GM23338 (cell line): ENCODE measurements around the gene PLEKHM1. TPM values are rescaled to one million over a fixed set of nuclear protein-coding genes. Genes with fewer than 3 reads are reported as not detected.

ENCODE experiments used
- ATAC-seq: fragments of 200-7000 bp; cut with Tn5 transposase; 3 replicates; pipeline ENCODE4 v1.9.1; 2020
- DNase-seq: peaks from one replicate; pipeline ENCODE4 v3.0.0-alpha.2; 2015; ENCODE audit warnings: low spot score
- H2AFZ ChIP-seq: fragments of 200-600 bp; sonication (generic); 2 replicates; pipeline ENCODE4 v1.8.0; 2016; ENCODE audit warnings: antibody characterized with exemption, mild to moderate bottlenecking, moderate library complexity
- H3F3A ChIP-seq: fragments of 200-600 bp; sonication (generic); replicated peaks from 2 replicates; pipeline ENCODE4 v1.8.0; 2017; ENCODE audit warnings: antibody characterized with exemption, mixed run types, low read depth
- H3K27ac ChIP-seq: fragments of 200-600 bp; sonication (generic); 2 replicates; pipeline ENCODE4 v1.6.1; 2016; ENCODE audit warnings: low read depth
- H3K27me3 ChIP-seq: fragments of 200-600 bp; sonication (generic); 2 replicates; pipeline ENCODE4 v1.8.0; 2016; ENCODE audit warnings: mild to moderate bottlenecking, mixed run types, moderate library complexity; ENCODE audit not compliant: insufficient read depth
- H3K36me3 ChIP-seq: fragments of 200-600 bp; sonication (generic); 2 replicates; pipeline ENCODE4 v1.8.0; 2016; ENCODE audit warnings: mild to moderate bottlenecking; ENCODE audit not compliant: insufficient read depth
- H3K4me1 ChIP-seq: fragments of 200-600 bp; sonication (generic); 2 replicates; pipeline ENCODE4 v1.8.0; 2016; ENCODE audit warnings: mild to moderate bottlenecking, moderate library complexity; ENCODE audit not compliant: insufficient read depth
- H3K4me2 ChIP-seq: fragments of 200-600 bp; sonication (generic); 2 replicates; pipeline ENCODE4 v1.7.1; 2017; ENCODE audit warnings: mixed run types
- H3K4me3 ChIP-seq: fragments of 200-600 bp; sonication (generic); 2 replicates; pipeline ENCODE4 v1.6.1; 2016; ENCODE audit warnings: mixed run types
- H3K79me2 ChIP-seq: fragments of 200-600 bp; sonication (generic); replicated peaks from 2 replicates; pipeline ENCODE4 v1.8.0; 2017; ENCODE audit warnings: mild to moderate bottlenecking; ENCODE audit not compliant: insufficient read depth
- H3K9me2 ChIP-seq: fragments of 200-600 bp; sonication (generic); 2 replicates; pipeline ENCODE4 v1.8.0; 2017; ENCODE audit not compliant: insufficient read depth
- H4K20me1 ChIP-seq: fragments of 200-600 bp; sonication (generic); replicated peaks from 2 replicates; pipeline ENCODE4 v1.8.0; 2017; ENCODE audit warnings: mild to moderate bottlenecking; ENCODE audit not compliant: insufficient read depth
- H3K27ac Mint-ChIP-seq: 2 replicates; pipeline ENCODE4 v1.8.0; 2020; ENCODE audit warnings: inconsistent platforms, mild to moderate bottlenecking, moderate library complexity, mixed read lengths
- H3K27me3 Mint-ChIP-seq: 3 replicates; pipeline ENCODE4 v1.8.0; 2022; ENCODE audit warnings: low read depth, mild to moderate bottlenecking, moderate library complexity, mixed read lengths, inconsistent platforms; ENCODE audit not compliant: insufficient read depth, poor library complexity
- H3K36me3 Mint-ChIP-seq: 3 replicates; pipeline ENCODE4 v1.8.0; 2021; ENCODE audit warnings: low read depth, mild to moderate bottlenecking, inconsistent platforms, moderate library complexity, mixed read lengths
- H3K4me1 Mint-ChIP-seq: 3 replicates; pipeline ENCODE4 v1.8.0; 2020; ENCODE audit warnings: mild to moderate bottlenecking, inconsistent platforms, mixed read lengths
- H3K4me3 Mint-ChIP-seq: 3 replicates; pipeline ENCODE4 v1.8.0; 2021; ENCODE audit warnings: moderate library complexity, mild to moderate bottlenecking, inconsistent platforms, mixed read lengths
- H3K9me3 Mint-ChIP-seq: 3 replicates; pipeline ENCODE4 v1.8.0; 2020; ENCODE audit warnings: moderate library complexity, mild to moderate bottlenecking, inconsistent platforms, mixed read lengths
- ETS1 ChIP-seq: IDR thresholded peaks from 2 replicates; pipeline ENCODE4 v1.6.1; 2016; ENCODE audit warnings: antibody characterized with exemption
- EZH2 ChIP-seq: fragments of 200-600 bp; sonication (generic); IDR thresholded peaks from one replicate; pipeline ENCODE4 v1.8.0; 2017; ENCODE audit warnings: antibody characterized with exemption, mild to moderate bottlenecking, low read depth; ENCODE audit not compliant: unreplicated experiment
- EZH2phosphoT487 ChIP-seq: fragments of 200-600 bp; sonication (generic); IDR thresholded peaks from one replicate; pipeline ENCODE4 v1.8.1; 2018; ENCODE audit warnings: antibody characterized with exemption; ENCODE audit not compliant: unreplicated experiment
- JUNB ChIP-seq: IDR thresholded peaks from one replicate; pipeline ENCODE4 v1.6.1; 2016; ENCODE audit warnings: antibody characterized with exemption; ENCODE audit not compliant: unreplicated experiment
- POLR2AphosphoS5 ChIP-seq: IDR thresholded peaks from 2 replicates; pipeline ENCODE4 v1.6.1; 2016; ENCODE audit warnings: antibody characterized with exemption, low read depth
- REST ChIP-seq: IDR thresholded peaks from one replicate; pipeline ENCODE4 v1.6.1; 2018; ENCODE audit warnings: antibody characterized with exemption; ENCODE audit not compliant: unreplicated experiment
- STAT1 ChIP-seq: IDR thresholded peaks from one replicate; pipeline ENCODE4 v1.6.1; 2016; ENCODE audit warnings: antibody characterized with exemption; ENCODE audit not compliant: unreplicated experiment
- ZNF331 ChIP-seq: fragments of 250-450 bp; sonication (Bioruptor Pico); IDR thresholded peaks from 2 replicates; pipeline ENCODE4 v1.5.0; 2020; ENCODE audit warnings: low read depth, mild to moderate bottlenecking, moderate library complexity
- polyA plus RNA-seq: library from polyadenylated mRNA; unstranded; fragments of >200 nt; fragmentation: Nextera tagmentation; extraction: Ambion mirVana; gene quantifications from 2 replicates; pipeline ENCODE4 v1.2.1, GENCODE V29; 2016
- total RNA-seq: library from RNA; depleted of rRNA; stranded (reverse); fragments of >200 nt; shearing (Covaris generic); gene quantifications from 2 replicates; pipeline ENCODE4 v1.2.3, GENCODE V29; 2014

Gene PLEKHM1
- total and polyA plus RNA-seq, 2 experiments from 2014 or later: 4.4 to 17.9 TPM

- H3K27ac ChIP-seq: no peak within 1 kb of the TSS
- no peaks in the 10 kb centered on the region for H3K9me2 ChIP-seq
- peak; percentile 7 for ATAC-seq
- no peak for TF ChIP-seq ETS1
- no peak for TF ChIP-seq POLR2AphosphoS5
- no peak for TF ChIP-seq REST
- no peak for TF ChIP-seq ZNF331 (CRISPR knock-in tag)
- no peak for TF ChIP-seq EZH2
- no peak for TF ChIP-seq EZH2phosphoT487
- no peak for TF ChIP-seq JUNB
- no peaks in the 10 kb centered on the region for H4K20me1 ChIP-seq
- no peaks in the 10 kb centered on the region for H3K36me3 ChIP-seq
- H3F3A ChIP-seq: peaks cover 18% of the 10 kb centered on the region
- peak within 1 kb of the TSS; percentile 84 for H3K4me3 ChIP-seq
- H3K9me3 Mint-ChIP-seq: peaks cover 6% of the 10 kb centered on the region
- H3K27me3 ChIP-seq: peaks cover 47% of the 10 kb centered on the region
- peak; percentile 78 for DNase-seq
- peak within 1 kb of the TSS; percentile 94 for H3K4me2 ChIP-seq
- H3K4me1 Mint-ChIP-seq: peaks cover 38% of the 10 kb centered on the region
- peak within 1 kb of the TSS; percentile 78 for H3K4me3 Mint-ChIP-seq
- no peaks in the 10 kb centered on the region for H3K79me2 ChIP-seq
- no peak within 1 kb of the TSS for H3K27ac Mint-ChIP-seq
- peak within 1 kb of the TSS; percentile 94; the same call in 1 of the 2 replicates for H2AFZ ChIP-seq
- peaks cover 3% of the 10 kb centered on the region; the same call in 1 of the 3 replicates for H3K36me3 Mint-ChIP-seq
- peaks cover 53% of the 10 kb centered on the region for H3K27me3 Mint-ChIP-seq
- peaks cover 10% of the 10 kb centered on the region for H3K4me1 ChIP-seq
Measured at GRCh38 chr17:45432405-45433158, 57.9 kb downstream of the PLEKHM1 start, which contains the start of gene ARHGAP27. ARHGAP27 (minus strand) TSS chr17:45432870; CDS start chr17:45430279, 2,591 bp downstream.

GRCh38 chr17:45431531-45432404 lies 58.8 kb downstream of the PLEKHM1 start:
- Mint-ChIP-seq H3K27ac (no peak overlapping the region), H3K4me3 (peak overlapping the region; percentile 78), H3K27me3 (peaks cover 51% of the 10 kb centered on the region), H3K9me3 (peaks cover 6% of the 10 kb centered on the region), H3K36me3 (peaks cover 3% of the 10 kb centered on the region; the same call in 1 of the 3 replicates), H3K4me1 (peaks cover 33% of the 10 kb centered on the region)
- peak overlapping the region; percentile 94 for H3K4me2 ChIP-seq
- H3K27ac ChIP-seq: no peak overlapping the region
- no peaks in the 10 kb centered on the region for H3K36me3 ChIP-seq
- H3K79me2 ChIP-seq: no peaks in the 10 kb centered on the region
- peak; percentile 97 for DNase-seq
- H3K27me3 ChIP-seq: peaks cover 47% of the 10 kb centered on the region
- H3F3A ChIP-seq: peaks cover 21% of the 10 kb centered on the region
- ATAC-seq: peak; percentile 61
- peaks cover 10% of the 10 kb centered on the region for H3K4me1 ChIP-seq
- no peaks in the 10 kb centered on the region for H4K20me1 ChIP-seq
- no peaks in the 10 kb centered on the region for H3K9me2 ChIP-seq
- H3K4me3 ChIP-seq: peak overlapping the region; percentile 84
- peak overlapping the region; percentile 94 for H2AFZ ChIP-seq
- peak; percentile 43 for TF ChIP-seq EZH2
- TF ChIP-seq STAT1: no peak
- no peak for TF ChIP-seq REST
